ENCODE data around the gene STAT5B.
"Not testable (repeated sequence)": the region's sequence is repeated elsewhere in the genome, so short reads cannot be mapped to it uniquely, and the experiment has no call there.

Gene STAT5B

GRCh38 chr17:42189651-42189965, 86.6 kb downstream of the STAT5B start:
- H3K79me2 ChIP-seq (ENCODE audit: insufficient read depth, low read length), result no peaks in the 10 kb centered on the region
- H3K9me3 ChIP-seq (ENCODE audit: insufficient read depth, low read length), result no peaks in the 10 kb centered on the region
- H3K4me3 ChIP-seq (ENCODE audit: insufficient read depth, low read length, poor library complexity, severe bottlenecking), result no peak overlapping the region
- no peak overlapping the region for H3K27ac ChIP-seq (ENCODE audit: low read depth, low read length)
- no peak overlapping the region for H3K4me2 ChIP-seq (ENCODE audit: low read depth, low read length, poor library complexity, severe bottlenecking)
- H4K20me1 ChIP-seq (ENCODE audit: low read depth, low read length), result no peaks in the 10 kb centered on the region
- H3K27me3 ChIP-seq (ENCODE audit: low read length), result no peaks in the 10 kb centered on the region
- no peak overlapping the region for H3K9ac ChIP-seq (ENCODE audit: low read length)
- no peaks in the 10 kb centered on the region for H3K9me2 ChIP-seq (replicated peaks; ENCODE audit: insufficient read depth, low read length)
- H3F3A ChIP-seq (ENCODE audit: insufficient read depth), result 0 out of 2 replicates have a peak, but pooled peaks cover 4% of the 10 kb centered on the region
- H2AFZ ChIP-seq (ENCODE audit: low read depth, low read length, severe bottlenecking), result no peak overlapping the region
- TF ChIP-seq, protein P1, sequence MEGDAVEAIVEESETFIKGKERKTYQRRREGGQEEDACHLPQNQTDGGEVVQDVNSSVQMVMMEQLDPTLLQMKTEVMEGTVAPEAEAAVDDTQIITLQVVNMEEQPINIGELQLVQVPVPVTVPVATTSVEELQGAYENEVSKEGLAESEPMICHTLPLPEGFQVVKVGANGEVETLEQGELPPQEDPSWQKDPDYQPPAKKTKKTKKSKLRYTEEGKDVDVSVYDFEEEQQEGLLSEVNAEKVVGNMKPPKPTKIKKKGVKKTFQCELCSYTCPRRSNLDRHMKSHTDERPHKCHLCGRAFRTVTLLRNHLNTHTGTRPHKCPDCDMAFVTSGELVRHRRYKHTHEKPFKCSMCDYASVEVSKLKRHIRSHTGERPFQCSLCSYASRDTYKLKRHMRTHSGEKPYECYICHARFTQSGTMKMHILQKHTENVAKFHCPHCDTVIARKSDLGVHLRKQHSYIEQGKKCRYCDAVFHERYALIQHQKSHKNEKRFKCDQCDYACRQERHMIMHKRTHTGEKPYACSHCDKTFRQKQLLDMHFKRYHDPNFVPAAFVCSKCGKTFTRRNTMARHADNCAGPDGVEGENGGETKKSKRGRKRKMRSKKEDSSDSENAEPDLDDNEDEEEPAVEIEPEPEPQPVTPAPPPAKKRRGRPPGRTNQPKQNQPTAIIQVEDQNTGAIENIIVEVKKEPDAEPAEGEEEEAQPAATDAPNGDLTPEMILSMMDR (IDR thresholded peaks at IDR 0.05; ENCODE audit: insufficient read depth, low read length, poor library complexity, severe bottlenecking), result no peak
- TF ChIP-seq EZH2phosphoT487 (conservative IDR thresholded peaks at IDR 0.05; ENCODE audit: low read length), result no peak
- H3K36me3 ChIP-seq (ENCODE audit: low read length), result no peaks in the 10 kb centered on the region

DNA sequence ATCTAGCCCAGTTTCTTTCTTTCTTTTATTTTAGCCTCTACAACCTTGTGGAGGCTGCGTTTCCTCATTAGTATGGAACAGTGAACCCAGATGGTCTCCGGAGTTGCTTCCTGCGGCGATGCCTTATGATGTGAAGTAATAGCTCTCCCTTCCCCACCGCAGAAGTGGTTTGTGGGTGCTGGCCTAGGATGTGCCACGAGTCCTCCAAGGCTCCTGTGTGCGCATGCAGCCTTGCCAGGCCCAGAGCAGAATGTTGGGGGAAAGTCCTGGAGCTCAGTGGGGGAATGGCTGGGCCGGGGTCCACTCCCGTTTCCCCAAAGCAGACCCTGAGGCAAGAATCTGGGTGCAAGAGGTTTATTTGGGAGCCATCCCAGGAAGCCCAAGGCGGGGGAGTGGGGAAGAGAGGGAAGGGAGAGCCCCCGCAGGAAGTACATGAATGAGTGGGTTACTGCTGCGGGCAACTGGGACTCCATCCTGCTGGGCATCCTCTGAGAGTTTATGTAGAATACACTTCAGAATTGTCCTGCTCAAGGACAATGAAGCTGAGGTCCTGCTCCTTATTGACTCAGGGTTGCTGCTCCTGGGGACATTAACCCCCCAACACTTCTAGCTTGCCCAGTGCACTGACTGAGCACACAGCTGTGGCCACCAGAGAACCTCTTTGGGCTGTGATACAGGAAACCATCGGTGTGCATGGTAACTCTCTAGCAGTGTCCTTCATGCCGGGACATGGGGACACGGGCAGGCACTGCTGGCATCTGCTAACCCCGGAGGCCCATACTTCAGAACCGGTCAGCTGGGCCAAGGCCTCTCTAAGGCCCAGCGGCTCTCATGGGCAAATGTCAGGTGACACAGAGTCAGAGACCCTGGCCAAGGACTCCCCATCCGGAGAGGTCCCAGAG, 87.2 kb downstream of the STAT5B start:
- TF ChIP-seq, protein P1 (IDR thresholded peaks at IDR 0.05; ENCODE audit: insufficient read depth, low read length, poor library complexity, severe bottlenecking), result no peak
- TF ChIP-seq EZH2phosphoT487 (conservative IDR thresholded peaks at IDR 0.05; ENCODE audit: low read length), result no peak
- Histone ChIP-seq H3K4me2 (ENCODE audit: low read depth, low read length, poor library complexity, severe bottlenecking) (no peak overlapping the region), H3K27ac (ENCODE audit: low read depth, low read length) (no peak overlapping the region), H3F3A (ENCODE audit: insufficient read depth) (0 out of 2 replicates have a peak, but pooled peaks cover 4% of the 10 kb centered on the region), H3K9me2 (replicated peaks; ENCODE audit: insufficient read depth, low read length) (no peaks in the 10 kb centered on the region), H3K9me3 (ENCODE audit: insufficient read depth, low read length) (no peaks in the 10 kb centered on the region), H2AFZ (ENCODE audit: low read depth, low read length, severe bottlenecking) (no peak overlapping the region), H3K79me2 (ENCODE audit: insufficient read depth, low read length) (no peaks in the 10 kb centered on the region), H4K20me1 (ENCODE audit: low read depth, low read length) (no peaks in the 10 kb centered on the region), H3K27me3 (ENCODE audit: low read length) (no peaks in the 10 kb centered on the region), H3K4me3 (ENCODE audit: insufficient read depth, low read length, poor library complexity, severe bottlenecking) (no peak overlapping the region), H3K36me3 (ENCODE audit: low read length) (no peaks in the 10 kb centered on the region), H3K9ac (ENCODE audit: low read length) (no peak overlapping the region)

GRCh38 chr17:42187833-42188232, 88.4 kb downstream of the STAT5B start:
- Histone ChIP-seq H3K27ac (ENCODE audit: low read depth, low read length) (no peak overlapping the region), H3K9me3 (ENCODE audit: insufficient read depth, low read length) (no peaks in the 10 kb centered on the region), H3K27me3 (ENCODE audit: low read length) (no peaks in the 10 kb centered on the region), H2AFZ (ENCODE audit: low read depth, low read length, severe bottlenecking) (no peak overlapping the region), H3K9me2 (replicated peaks; ENCODE audit: insufficient read depth, low read length) (no peaks in the 10 kb centered on the region), H3F3A (ENCODE audit: insufficient read depth) (0 out of 2 replicates have a peak, but pooled peaks cover 4% of the 10 kb centered on the region), H3K36me3 (ENCODE audit: low read length) (no peaks in the 10 kb centered on the region), H3K9ac (ENCODE audit: low read length) (no peak overlapping the region), H3K4me3 (ENCODE audit: insufficient read depth, low read length, poor library complexity, severe bottlenecking) (no peak overlapping the region), H4K20me1 (ENCODE audit: low read depth, low read length) (no peaks in the 10 kb centered on the region), H3K4me2 (ENCODE audit: low read depth, low read length, poor library complexity, severe bottlenecking) (no peak overlapping the region), H3K79me2 (ENCODE audit: insufficient read depth, low read length) (no peaks in the 10 kb centered on the region)
- TF ChIP-seq, protein P1 (IDR thresholded peaks at IDR 0.05; ENCODE audit: insufficient read depth, low read length, poor library complexity, severe bottlenecking), result no peak
- TF ChIP-seq EZH2phosphoT487 (conservative IDR thresholded peaks at IDR 0.05; ENCODE audit: low read length), result no peak

DNA sequence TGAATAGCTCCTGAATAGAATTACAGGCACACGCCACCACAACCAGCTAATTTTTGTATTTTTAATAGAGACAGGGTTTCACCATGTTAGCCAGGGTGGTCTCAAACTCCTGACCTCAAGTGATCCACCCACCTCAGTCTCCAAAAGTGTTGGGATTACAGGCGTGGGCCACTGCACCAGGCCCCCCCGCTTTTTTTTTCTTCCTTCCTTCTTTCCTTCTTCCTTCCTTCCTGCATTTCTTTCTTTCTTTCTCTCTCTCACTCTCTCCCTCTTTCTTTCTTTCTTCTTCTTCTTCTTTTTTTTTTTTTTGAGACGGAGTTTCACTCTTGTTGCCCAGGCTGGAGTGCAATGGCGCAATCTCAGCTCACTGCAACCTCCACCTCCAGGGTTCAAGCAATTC, 90.0 kb downstream of the STAT5B start:
- H4K20me1 ChIP-seq (ENCODE audit: low read depth, low read length); H3K9ac ChIP-seq (ENCODE audit: low read length); H3K4me2 ChIP-seq (ENCODE audit: low read depth, low read length, poor library complexity, severe bottlenecking); H3K27me3 ChIP-seq (ENCODE audit: low read length); H2AFZ ChIP-seq (ENCODE audit: low read depth, low read length, severe bottlenecking); H3K4me3 ChIP-seq (ENCODE audit: insufficient read depth, low read length, poor library complexity, severe bottlenecking); H3K79me2 ChIP-seq (ENCODE audit: insufficient read depth, low read length); H3K36me3 ChIP-seq (ENCODE audit: low read length); H3K27ac ChIP-seq (ENCODE audit: low read depth, low read length); H3F3A ChIP-seq (ENCODE audit: insufficient read depth); H3K9me2 ChIP-seq (replicated peaks; ENCODE audit: insufficient read depth, low read length); H3K9me3 ChIP-seq (ENCODE audit: insufficient read depth, low read length): not testable (repeated sequence)
